ENCODE measurements around the gene MUL1. TPM values are rescaled to one million over a fixed set of nuclear protein-coding genes. Genes with fewer than 3 reads are reported as not detected.

MUL1 gene
- total and polyA plus RNA-seq, 9 of the 15 experiments (the other 6 are each of a cell fraction or from before 2014, with no cell fraction given), result 10.4 to 32.9 (median 19.3) TPM

DNA sequence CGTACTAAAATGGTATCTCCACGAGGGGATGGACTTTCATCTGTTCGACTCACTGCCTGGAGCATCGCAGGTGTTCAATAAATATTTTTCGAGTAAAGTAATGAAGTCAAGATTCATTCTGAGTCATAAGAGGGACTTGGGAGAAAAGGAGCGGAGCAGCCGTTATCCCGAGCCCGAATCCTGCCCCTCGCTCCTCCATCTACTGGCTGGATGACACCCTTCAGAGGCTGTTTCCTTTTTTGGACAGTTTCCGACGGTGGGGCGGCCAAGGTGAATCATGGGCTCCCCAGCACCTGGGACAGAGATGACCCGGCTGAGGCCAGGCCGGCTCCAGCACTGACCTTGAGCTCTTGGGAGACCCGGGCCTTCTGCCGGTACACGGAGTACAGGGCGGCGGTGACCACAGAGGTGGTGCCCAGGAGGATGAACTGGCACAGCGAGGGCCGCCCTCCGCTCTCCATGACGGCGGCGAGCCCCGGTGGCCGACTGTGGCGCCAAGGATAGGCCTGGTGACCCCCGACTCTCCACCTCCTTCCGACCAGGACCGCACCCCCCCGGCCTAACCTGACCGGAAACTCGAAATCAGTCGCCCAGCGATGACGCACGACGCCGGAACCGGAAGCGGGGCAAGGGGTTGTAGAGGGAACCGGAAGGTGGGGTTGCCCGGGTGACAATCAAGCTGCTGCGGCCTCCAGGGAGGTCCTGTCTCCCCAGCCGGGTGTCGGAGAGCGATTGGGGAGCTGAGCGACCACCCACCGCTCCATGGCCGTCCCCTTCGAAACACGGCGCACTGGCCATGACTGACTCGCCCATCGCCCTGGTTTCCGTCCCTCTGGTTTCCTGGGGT is at the start of gene MUL1 (continued):
- TF ChIP-seq, protein P1, sequence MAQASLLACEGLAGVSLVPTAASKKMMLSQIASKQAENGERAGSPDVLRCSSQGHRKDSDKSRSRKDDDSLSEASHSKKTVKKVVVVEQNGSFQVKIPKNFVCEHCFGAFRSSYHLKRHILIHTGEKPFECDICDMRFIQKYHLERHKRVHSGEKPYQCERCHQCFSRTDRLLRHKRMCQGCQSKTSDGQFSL (CRISPR knock-in tag; IDR thresholded peaks at IDR 0.05), result peak; percentile 99
- TF ChIP-seq, protein P1 (tag; IDR thresholded peaks at IDR 0.05), result peak in 1 of 2 experiments; percentile 96; a peak in 2 of 4 replicates
- TF ChIP-seq ZNF785 (CRISPR knock-in tag; IDR thresholded peaks at IDR 0.05) (no peak), NFRKB (IDR thresholded peaks at IDR 0.05; ENCODE audit: low read depth) (0 out of 2 replicates have a peak, but pooled peaks have one; percentile 44), CHD2 (IDR thresholded peaks at IDR 0.05; ENCODE audit: low read depth, low read length) (peak; percentile 23; the same call in 1 of the 2 replicates), NEUROD1 (IDR thresholded peaks at IDR 0.05; ENCODE audit: borderline replicate concordance, low read depth, low read length, partially characterized antibody) (no peak), ZKSCAN1 (IDR thresholded peaks at IDR 0.05; ENCODE audit: low read depth, low read length) (0 out of 2 replicates have a peak, but pooled peaks have one; percentile 65), ZBTB17 (CRISPR knock-in tag; IDR thresholded peaks at IDR 0.05) (0 out of 2 replicates have a peak, but pooled peaks have one; percentile 20), BACH1 (tag; IDR thresholded peaks at IDR 0.05) (no peak; the same call in 1 of the 2 replicates), SOX6 (IDR thresholded peaks at IDR 0.05) (no peak), KLF1 (tag; IDR thresholded peaks at IDR 0.05) (peak; percentile 90), ZNF184 (CRISPR knock-in tag; IDR thresholded peaks at IDR 0.05) (no peak), CBFA2T3 (IDR thresholded peaks at IDR 0.05) (peak; percentile 30; the same call in 1 of the 2 replicates), SMAD2 (IDR thresholded peaks at IDR 0.05; ENCODE audit: low read depth, low read length) (no peak), CBFA2T2 (conservative IDR thresholded peaks at IDR 0.05) (no peak), CBX1 (IDR thresholded peaks at IDR 0.05; ENCODE audit: low read depth) (peak; percentile 92), SPI1 (IDR thresholded peaks at IDR 0.05; ENCODE audit: borderline replicate concordance, low read depth, low read length) (no peak)
- TF ChIP-seq, protein P2, sequence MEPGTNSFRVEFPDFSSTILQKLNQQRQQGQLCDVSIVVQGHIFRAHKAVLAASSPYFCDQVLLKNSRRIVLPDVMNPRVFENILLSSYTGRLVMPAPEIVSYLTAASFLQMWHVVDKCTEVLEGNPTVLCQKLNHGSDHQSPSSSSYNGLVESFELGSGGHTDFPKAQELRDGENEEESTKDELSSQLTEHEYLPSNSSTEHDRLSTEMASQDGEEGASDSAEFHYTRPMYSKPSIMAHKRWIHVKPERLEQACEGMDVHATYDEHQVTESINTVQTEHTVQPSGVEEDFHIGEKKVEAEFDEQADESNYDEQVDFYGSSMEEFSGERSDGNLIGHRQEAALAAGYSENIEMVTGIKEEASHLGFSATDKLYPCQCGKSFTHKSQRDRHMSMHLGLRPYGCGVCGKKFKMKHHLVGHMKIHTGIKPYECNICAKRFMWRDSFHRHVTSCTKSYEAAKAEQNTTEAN (CRISPR knock-in tag; IDR thresholded peaks at IDR 0.05), result 0 out of 2 replicates have a peak, but pooled peaks have one; percentile 55
- TF ChIP-seq, protein P3, sequence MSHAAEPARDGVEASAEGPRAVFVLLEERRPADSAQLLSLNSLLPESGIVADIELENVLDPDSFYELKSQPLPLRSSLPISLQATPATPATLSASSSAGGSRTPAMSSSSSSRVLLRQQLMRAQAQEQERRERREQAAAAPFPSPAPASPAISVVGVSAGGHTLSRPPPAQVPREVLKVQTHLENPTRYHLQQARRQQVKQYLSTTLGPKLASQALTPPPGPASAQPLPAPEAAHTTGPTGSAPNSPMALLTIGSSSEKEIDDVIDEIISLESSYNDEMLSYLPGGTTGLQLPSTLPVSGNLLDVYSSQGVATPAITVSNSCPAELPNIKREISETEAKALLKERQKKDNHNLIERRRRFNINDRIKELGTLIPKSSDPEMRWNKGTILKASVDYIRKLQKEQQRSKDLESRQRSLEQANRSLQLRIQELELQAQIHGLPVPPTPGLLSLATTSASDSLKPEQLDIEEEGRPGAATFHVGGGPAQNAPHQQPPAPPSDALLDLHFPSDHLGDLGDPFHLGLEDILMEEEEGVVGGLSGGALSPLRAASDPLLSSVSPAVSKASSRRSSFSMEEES (CRISPR knock-in tag; IDR thresholded peaks at IDR 0.05), result no peak
- TF ChIP-seq, protein P4, sequence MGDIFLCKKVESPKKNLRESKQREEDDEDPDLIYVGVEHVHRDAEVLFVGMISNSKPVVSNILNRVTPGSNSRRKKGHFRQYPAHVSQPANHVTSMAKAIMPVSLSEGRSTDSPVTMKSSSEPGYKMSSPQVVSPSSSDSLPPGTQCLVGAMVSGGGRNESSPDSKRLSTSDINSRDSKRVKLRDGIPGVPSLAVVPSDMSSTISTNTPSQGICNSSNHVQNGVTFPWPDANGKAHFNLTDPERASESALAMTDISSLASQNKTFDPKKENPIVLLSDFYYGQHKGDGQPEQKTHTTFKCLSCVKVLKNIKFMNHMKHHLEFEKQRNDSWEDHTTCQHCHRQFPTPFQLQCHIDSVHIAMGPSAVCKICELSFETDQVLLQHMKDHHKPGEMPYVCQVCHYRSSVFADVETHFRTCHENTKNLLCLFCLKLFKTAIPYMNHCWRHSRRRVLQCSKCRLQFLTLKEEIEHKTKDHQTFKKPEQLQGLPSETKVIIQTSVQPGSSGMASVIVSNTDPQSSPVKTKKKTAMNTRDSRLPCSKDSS (IDR thresholded peaks at IDR 0.05; ENCODE audit: low read depth, partially characterized antibody), result no peak
- TF ChIP-seq, protein P5, sequence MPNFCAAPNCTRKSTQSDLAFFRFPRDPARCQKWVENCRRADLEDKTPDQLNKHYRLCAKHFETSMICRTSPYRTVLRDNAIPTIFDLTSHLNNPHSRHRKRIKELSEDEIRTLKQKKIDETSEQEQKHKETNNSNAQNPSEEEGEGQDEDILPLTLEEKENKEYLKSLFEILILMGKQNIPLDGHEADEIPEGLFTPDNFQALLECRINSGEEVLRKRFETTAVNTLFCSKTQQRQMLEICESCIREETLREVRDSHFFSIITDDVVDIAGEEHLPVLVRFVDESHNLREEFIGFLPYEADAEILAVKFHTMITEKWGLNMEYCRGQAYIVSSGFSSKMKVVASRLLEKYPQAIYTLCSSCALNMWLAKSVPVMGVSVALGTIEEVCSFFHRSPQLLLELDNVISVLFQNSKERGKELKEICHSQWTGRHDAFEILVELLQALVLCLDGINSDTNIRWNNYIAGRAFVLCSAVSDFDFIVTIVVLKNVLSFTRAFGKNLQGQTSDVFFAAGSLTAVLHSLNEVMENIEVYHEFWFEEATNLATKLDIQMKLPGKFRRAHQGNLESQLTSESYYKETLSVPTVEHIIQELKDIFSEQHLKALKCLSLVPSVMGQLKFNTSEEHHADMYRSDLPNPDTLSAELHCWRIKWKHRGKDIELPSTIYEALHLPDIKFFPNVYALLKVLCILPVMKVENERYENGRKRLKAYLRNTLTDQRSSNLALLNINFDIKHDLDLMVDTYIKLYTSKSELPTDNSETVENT (CRISPR knock-in tag; IDR thresholded peaks at IDR 0.05), result peak; percentile 84
